GM19099 (cell line): ENCODE data around the gene SLC6A3.
A peak's percentile ranks its signal among the peaks of the same experiment; 100 is the strongest.

ENCODE experiments used
- POLR2A ChIP-seq: IDR thresholded peaks from 3 replicates; pipeline ENCODE4 v1.6.1; 2011; ENCODE audit warnings: low read depth; ENCODE audit not compliant: insufficient read length; ENCODE audit errors: extremely low read depth

The SLC6A3 gene

GRCh38 chr5:1359031-1359645 is 86.1 kb downstream of the SLC6A3 start:
- no peak for TF ChIP-seq POLR2A

DNA sequence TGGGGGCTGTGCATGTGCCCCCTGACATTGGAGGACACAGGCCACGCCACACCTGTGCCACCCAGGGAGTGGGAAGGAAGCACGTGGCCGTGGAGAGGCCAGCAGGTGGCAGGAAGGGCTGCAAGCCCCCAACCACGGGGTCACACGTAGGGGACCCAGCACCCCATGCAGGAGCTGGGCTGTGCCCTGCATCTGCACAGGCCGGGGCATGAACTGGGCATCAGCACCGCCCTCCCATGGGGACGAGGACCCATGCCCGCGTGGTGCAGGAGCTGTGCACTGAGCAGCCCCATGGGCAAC is 86.6 kb downstream of the SLC6A3 start:
- no peak for TF ChIP-seq POLR2A

GRCh38 chr5:1357946-1358725 is 87.1 kb downstream of the SLC6A3 start:
- TF ChIP-seq POLR2A: no peak

GRCh38 chr5:1356873-1357787 is 88.1 kb downstream of the SLC6A3 start:
- no peak for TF ChIP-seq POLR2A

GRCh38 chr5:1354576-1354975 is 90.7 kb downstream of the SLC6A3 start:
- no peak for TF ChIP-seq POLR2A

DNA sequence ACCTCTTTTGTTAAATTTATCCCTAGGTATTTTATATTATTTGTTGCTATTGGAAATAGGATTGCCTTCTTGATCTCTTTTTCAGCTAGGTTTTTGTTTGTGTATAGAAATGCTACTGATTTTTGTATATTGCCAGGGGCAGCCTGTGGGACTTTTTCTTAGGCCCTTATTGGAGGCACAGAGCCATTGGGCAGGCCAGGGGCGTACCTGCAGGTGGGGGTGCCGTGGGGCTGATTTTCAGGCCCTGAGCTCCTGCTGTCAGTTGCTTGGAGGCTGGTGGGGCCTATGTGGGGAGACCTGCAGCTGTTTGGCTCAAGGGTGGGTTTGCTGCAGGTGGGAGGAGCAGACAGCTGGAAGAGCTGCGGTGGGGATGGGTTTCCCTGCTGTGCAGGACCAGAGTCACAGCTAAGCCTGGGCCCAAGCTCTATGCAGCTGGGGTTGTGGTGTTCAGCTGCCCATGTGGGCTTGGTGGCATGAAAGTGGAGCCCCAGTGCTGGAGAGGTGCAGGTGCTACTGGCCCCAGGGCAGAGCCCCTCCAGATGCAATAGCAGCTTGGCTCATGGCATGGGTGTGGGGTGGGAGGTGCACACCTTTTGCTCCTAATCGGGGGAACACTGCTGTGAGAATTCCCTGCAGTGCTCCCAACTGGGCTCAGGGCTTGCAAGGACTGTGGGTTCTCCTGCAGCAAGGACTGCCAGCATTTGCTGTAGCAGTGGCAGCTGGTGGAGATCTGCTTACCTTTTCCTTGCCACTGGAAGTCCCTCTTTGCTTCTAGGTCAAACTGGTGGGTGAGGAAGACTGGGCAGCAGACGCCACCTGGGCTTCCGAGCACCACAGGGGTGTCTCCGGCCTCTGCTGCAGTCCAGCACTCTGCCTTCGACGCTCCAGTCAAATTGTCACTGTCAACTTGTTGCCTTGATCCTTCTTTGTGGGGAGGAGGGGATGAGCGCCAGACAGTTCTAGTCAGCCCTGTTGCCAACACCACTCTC is 92.7 kb downstream of the SLC6A3 start:
- TF ChIP-seq POLR2A: no peak

DNA sequence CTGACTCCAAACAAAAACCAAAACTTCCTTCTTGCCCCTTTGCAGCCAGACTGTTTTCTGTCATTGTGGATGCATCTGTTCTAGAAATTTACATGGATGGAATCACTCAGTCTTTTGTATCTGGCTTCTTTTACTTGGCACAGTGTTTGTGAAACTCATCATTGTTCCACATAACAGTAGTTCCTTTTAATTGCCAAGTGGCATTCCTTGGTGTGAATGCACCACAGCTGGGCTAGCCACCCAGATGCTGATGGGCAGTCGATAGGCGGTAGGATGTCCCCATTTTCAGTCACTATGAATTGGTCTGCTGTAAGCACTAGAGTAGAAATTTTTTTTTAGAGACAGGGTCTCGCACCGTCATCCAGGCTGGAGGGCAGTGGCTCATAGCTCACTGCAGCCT is 94.1 kb downstream of the SLC6A3 start:
- TF ChIP-seq POLR2A: no peak

- no peak for TF ChIP-seq POLR2A
These were observed 96.0 kb downstream of the SLC6A3 start for GRCh38 chr5:1349246-1349645.

DNA sequence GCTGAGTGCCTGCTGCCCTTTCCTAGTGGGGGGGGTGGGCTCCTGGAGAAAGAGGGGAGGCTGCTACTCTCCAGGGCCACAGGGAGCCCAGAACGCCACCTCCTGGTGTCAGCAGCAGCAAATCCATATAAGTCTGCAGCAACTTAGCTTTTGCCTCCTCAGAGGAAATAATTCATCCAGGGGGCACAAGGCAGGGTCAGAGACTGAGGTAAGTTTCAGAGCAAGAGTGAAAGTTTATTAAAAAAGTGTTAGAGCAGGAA is 96.3 kb downstream of the SLC6A3 start:
- TF ChIP-seq POLR2A: no peak

- TF ChIP-seq POLR2A: no peak
These were observed 97.7 kb downstream of the SLC6A3 start for GRCh38 chr5:1347571-1347970.

- no peak for TF ChIP-seq POLR2A
These were observed 98.4 kb downstream of the SLC6A3 start for GRCh38 chr5:1346627-1347440.

- TF ChIP-seq POLR2A: no peak
These were observed 99.2 kb downstream of the SLC6A3 start for GRCh38 chr5:1345876-1346626.

DNA sequence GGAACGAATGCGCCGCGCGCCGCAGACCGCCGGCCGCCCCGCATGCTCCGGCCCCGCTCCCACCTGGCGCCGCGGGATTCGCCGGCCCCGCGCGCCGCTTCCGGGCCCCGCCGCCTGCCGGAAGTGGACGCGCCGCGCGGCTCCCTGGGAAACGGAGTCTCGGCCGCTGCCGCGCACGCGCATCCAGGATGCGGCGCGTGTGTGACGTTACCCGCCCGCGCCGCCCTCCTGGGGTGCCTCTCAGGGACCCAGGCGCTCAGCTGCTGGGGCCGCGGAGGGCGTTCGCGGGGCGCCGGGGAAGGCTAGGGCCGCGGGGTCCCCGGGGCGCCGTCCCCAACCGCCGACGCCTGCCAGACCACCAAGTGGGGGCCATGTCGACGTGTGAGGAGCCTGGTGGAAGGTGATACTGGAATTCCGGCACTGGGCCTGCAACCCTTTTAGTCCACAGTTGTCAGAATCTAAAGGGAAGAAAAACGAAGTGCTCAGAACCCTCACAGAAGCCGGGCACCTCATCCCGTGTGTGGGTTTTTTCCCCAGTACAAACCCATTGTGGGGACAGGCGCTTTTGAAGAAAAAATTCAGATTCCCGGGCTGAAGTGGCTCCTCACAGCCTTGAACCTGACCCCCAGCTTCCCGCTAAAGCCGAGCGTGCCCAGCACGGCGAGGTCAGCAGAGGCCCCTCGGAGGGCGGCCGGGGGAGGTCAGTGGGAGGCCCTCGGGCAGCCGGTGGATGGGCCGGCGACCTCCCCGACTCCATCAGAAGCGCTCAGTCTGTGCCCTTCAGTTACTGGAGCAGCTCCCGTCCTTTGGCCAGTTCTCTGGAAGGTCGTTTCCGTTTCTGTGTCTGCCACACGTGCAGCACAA is 100.0 kb downstream of the SLC6A3 start, which contains the start of gene CLPTM1L:
Gene CLPTM1L, minus strand, starts transcription at position 125 of the 864 bp plus-strand sequence. CDS start 258 bp downstream, outside the sequence.
- peak; percentile 82 for TF ChIP-seq POLR2A
